ENCODE results near the gene AP1G2.
"Not testable (repeated sequence)": the region's sequence is repeated elsewhere in the genome, so short reads cannot be mapped to it uniquely, and the experiment has no call there.

AP1G2 gene
- total RNA-seq, result 19.8 to 51.3 (median 31.9) reads per million in 18 experiments

DNA sequence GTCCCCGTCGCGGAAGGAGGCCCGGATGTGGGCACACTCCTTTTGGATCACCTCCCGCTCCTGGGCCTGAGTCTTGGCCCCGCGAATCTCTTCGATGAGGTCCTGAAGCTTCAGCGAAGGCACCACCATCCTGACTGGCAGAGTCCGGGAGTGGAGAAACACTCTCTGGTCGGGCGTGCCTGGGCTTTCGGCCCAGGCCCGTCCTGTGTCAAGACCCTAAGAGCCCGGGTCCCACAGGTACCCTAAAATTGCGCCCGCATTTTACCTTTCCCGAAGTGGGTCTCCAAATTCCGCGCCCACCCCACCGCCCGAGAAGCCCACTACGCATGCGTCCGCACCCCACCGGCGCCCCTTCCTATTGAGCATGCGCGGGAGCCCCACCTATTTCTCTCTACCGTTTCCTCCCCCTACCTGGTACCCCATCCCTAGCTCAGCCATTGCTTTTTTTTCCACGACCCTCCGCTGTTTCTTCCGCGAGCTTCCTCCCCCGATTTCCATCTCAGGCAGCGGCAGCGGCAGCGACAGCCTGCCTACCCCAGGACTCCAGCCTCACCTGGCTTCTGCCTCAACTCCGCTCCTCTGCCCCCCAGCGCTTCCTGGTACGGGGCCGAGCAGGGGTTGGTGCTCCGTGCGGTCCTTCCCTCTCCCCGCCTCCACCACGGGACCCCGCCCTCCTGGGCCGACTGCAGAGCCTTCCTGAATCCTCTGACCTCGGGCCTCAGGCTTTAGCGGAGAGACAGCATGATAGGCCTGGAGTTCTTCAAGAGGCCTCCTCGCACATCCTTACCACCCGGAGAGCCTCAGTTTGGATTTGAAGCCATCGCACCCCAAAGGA is at the start of gene AP1G2:
TSS of gene AP1G2 (minus strand) at position 606 of the 835 bp plus-strand sequence. CDS start at position 129, 477 bp downstream.
- peak; percentile 82 to 87 for DNase-seq

DNA sequence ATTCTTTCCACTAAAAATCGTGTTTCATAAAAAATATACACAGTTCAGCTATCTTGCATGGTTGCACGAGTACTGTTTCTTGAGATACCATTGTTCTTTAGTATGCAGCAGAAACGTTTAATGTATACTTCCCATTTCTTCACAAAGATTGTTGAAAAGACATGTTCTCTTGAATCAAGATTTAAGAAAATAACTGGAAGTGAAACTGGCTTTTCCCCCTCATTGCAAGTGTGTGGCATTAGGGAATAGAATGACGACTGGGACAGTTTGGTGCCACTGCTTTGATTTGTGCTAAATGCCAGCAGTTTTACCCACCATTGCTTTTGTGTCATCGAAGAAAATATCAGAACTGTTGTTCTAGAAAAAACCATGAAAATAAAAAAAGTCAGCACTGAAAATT is 48.3 kb upstream of the AP1G2 start:
- DNase-seq, result peak; percentile 52 to 76

DNA sequence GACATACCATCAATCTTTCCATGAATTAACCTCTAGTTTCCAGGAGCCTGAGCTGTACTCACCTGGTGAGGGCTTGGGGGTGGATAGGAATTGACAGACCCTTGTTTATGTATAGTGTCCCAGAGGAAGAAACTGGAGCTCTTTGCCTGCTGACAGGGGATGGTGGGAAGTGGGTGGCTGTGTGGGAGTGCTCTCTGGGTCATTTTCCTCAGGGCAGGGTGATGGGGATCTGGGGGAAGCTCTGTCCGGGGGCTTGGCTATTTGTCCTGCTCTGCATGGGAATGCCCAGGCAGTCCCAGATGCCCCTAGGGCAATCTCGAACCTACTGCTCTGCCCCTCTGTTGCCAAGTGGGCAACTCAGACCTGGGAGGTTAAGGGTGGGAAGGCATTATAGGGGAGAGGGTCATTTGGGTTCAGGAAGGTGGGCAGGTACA is 46.8 kb upstream of the AP1G2 start:
- DNase-seq, result no peak

- no peak for DNase-seq
Measured at GRCh38 chr14:23613242-23614070, 45.9 kb upstream of the AP1G2 start.

GRCh38 chr14:23612802-23613201 is 45.2 kb upstream of the AP1G2 start:
- no peak for DNase-seq

- no peak for DNase-seq
Measured at GRCh38 chr14:23612354-23612732, 44.8 kb upstream of the AP1G2 start.

DNA sequence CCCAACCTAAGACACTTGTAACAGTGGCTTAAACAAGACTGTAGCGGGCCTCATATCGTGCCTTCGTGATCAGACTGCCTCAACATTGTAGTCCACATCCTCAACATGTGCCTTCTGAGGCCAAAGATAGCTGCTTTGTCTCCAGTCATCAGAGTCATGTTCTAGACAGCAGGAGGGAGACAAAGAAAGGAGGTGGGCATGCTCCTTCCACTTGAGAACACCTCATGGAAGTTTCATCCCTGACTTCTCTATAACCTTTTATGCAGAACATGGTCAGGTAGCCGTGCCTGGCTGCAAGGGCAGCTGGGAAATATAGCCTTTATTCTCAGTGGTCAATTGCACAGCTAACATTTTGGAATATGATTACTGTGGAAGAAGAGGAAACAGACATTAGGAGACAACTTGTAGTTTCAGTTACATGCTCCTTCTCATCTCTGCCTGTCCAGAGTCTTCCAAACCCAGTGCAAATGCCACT is 43.3 kb upstream of the AP1G2 start:
- no peak for DNase-seq

GRCh38 chr14:23610090-23610814 is 42.7 kb upstream of the AP1G2 start:
- no peak for DNase-seq

GRCh38 chr14:23609411-23610089 is 42.0 kb upstream of the AP1G2 start:
- DNase-seq, result not testable (repeated sequence)

- DNase-seq, result no peak
Measured at GRCh38 chr14:23609001-23609400, 41.4 kb upstream of the AP1G2 start.

DNA sequence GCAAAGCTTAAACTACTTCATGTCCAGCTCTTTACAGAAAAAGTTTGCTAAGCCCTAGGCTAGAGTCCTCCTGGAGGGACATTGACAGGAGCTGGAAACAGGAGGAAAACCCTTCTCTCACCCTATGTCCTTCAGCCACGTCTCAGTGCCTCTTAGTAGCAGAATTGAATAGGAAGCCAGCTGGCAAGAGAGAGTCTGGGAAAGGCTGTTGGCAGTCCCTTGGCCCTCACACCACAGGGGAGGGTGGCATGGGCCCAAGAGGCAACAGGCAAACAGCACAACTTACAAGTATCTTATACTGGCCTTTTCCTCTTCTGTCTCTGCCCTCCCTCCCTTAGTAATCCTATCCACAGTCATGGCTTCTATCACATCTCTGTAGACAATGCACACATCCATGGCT is 40.9 kb upstream of the AP1G2 start:
- DNase-seq, result no peak

GRCh38 chr14:23605931-23606585 is 38.5 kb upstream of the AP1G2 start:
- DNase-seq, result no peak

DNA sequence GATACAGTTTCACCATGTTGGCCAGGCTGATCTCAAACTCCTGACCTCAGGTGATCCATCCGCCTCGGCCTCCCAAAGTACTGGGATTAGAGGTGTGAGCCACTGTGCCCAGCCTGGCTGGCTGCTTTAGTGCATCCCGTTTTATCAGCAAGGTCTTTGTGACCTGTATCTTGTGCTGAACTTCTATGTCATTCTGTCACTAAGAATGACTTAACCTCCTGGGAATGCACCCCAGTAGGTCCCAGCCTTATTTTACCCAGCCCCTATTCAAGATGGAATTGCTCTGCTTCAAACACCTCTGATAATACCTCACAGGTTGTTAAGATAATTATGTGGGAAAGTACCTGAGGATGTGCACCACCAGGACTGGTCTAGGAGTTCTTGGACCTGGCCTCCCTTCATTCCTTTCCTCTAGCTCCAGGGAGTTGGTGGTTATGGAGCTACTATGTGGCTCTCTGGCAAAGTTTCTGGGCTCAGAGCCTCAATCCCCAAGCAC is 37.1 kb upstream of the AP1G2 start:
- no peak for DNase-seq

- no peak for DNase-seq
Measured at GRCh38 chr14:23604148-23604547, 36.6 kb upstream of the AP1G2 start.

GRCh38 chr14:23603103-23603502 is 35.5 kb upstream of the AP1G2 start:
- DNase-seq, result no peak

DNA sequence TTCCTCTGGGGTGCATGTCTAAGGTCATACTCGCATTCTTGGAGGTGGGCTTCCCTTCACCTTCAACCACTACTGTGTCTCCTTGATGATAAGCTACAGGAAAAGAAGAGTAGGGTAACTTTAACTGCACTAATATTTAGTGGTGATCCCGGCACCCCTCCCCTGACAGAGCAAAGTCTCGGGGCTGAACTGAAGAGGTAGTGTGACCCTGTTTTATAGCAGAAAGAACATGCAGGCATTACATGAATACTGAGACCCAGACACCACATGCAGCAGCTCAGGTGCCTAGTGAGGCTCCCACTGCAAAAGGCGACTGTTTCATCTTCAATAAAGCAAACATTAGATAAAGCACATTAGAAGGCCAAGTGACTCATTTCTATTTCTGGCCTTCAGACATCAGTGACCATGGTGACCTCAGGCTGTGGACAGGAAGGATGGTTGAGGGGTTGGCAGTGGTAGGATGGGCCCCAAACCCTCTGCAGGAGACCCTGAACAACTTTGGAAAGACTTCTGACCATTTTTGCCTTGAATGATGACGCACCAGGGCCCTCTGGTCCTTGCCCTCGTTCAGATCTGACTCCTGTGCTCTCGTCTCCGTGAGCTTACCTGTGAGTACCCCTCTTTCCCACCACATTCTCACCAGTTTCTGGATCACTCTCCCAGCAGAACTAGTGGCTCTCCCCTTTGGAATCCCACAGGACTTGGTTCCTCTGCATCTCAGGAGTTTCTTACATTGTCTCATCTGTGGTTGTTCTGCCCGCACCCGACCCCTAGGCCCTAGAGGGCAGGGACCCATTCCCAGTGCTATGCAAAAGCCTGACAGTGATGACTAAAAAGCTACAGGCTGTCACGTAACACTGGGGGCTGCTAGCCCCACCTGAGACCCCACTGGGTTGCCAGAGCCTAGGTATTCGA is 34.8 kb upstream of the AP1G2 start:
- DNase-seq, result no peak

- no peak for DNase-seq
Measured at GRCh38 chr14:23601845-23602180, 34.2 kb upstream of the AP1G2 start.

- no peak for DNase-seq
Measured at GRCh38 chr14:23601424-23601823, 33.8 kb upstream of the AP1G2 start.

- no peak for DNase-seq
Measured at GRCh38 chr14:23600806-23601205, 33.2 kb upstream of the AP1G2 start.

GRCh38 chr14:23600322-23600707 is 32.7 kb upstream of the AP1G2 start:
- DNase-seq, result no peak
